ENCODE measurements around the gene SYP. TPM values are rescaled to one million over a fixed set of nuclear protein-coding genes. Genes with fewer than 3 reads are reported as not detected.

Gene SYP
- total and polyA plus RNA-seq, 10 of the 15 experiments (the other 5 are each of a cell fraction or from before 2014, with no cell fraction given) = 0.34 to 1.7 (median 0.74) TPM

DNA sequence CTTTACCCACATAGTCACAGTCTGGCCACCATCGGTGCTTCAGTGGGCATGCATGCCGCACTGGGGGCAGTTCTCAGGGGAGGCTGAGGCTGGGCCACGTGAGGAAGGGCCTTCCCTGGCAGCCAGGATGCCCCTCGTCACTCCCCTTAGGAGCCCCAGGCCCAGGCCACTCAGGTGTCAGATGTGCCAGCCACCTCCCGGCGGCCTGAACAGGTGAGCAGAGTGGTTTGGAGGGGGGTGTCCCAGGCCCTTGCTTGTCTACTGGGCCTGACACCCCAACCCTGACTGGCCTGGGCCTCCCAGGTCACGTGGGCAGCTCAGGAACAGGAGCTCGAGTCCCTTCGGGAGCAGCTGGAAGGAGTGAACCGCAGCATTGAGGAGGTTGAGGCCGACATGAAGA lies 47.4 kb upstream of the SYP start:
- BruUV-seq (replicated peaks) = no TSS peak
- in situ Hi-C loops (cut with MboI) = no loop called here
- Histone ChIP-seq H3K36me3 (ENCODE audit: control insufficient read depth in 2 of 2, insufficient read depth in 2 of 2, low read length in 1 of 2) (peaks cover 0 to 2% of the 10 kb centered on the region in 2 experiments; a peak in 2 of 4 replicates), H3K27me3 (replicated peaks in 1 of 2; ENCODE audit: control insufficient read depth in 2 of 2, insufficient read depth in 2 of 2, low read length in 1 of 2) (no peaks in the 10 kb centered on the region), H3K4me3 (no peak overlapping the region), H4K20me1 (ENCODE audit: control insufficient read depth, insufficient read depth) (no peaks in the 10 kb centered on the region), H3K9ac (ENCODE audit: control insufficient read depth, insufficient read depth, low read length) (no peak overlapping the region), H3K4me1 (ENCODE audit: control insufficient read depth, insufficient read depth, low read length) (no peaks in the 10 kb centered on the region), H3K4me2 (ENCODE audit: control insufficient read depth, insufficient read depth) (no peak overlapping the region), H2AFZ (ENCODE audit: control insufficient read depth, low read depth, low read length) (no peak overlapping the region), H3K79me2 (ENCODE audit: control insufficient read depth, insufficient read depth, low read length) (no peaks in the 10 kb centered on the region), H3K9me3 (replicated peaks; ENCODE audit: control insufficient read depth, insufficient read depth, low read length) (no peaks in the 10 kb centered on the region), H3K27ac (ENCODE audit: control insufficient read depth, insufficient read depth) (no peak overlapping the region)
- CTCF ChIA-PET = interaction anchor here (0.6 kb wide), 1 partner anchor 12 kb away, joined by 3 read pairs; the partner anchor contains the start of gene CCDC22
- SMC1A ChIA-PET (ENCODE audit: uncharacterized antibody, unreplicated experiment) = no interaction called here
- RAD21 ChIA-PET (ENCODE audit: unreplicated experiment) = no interaction called here
- no peak for ATAC-seq
- intact Hi-C loops (cut with micrococcal nuclease; ENCODE audit: unreplicated experiment) = no loop called here
- FAIRE-seq = no peak
- 74% methylated on average over 11 of the region's 11 CpGs for WGBS (ENCODE audit: insufficient coverage, insufficient replicate concordance, low lambda C conversion rate, missing lambda C conversion rate)
- no peak for DNase-seq (ENCODE audit: low read depth, low spot score)
- POLR2A ChIA-PET = no interaction called here
- TF ChIP-seq SUZ12 (IDR thresholded peaks at IDR 0.05; ENCODE audit: unreplicated experiment) (no peak), HCFC1 (IDR thresholded peaks at IDR 0.05; ENCODE audit: low read length) (no peak), NR2F1 (conservative IDR thresholded peaks at IDR 0.05) (no peak), TCF3 (IDR thresholded peaks at IDR 0.05; ENCODE audit: borderline replicate concordance, insufficient read depth, low read depth, low read length) (no peak), NBN (IDR thresholded peaks at IDR 0.05) (no peak)
- TF ChIP-seq, protein P1, sequence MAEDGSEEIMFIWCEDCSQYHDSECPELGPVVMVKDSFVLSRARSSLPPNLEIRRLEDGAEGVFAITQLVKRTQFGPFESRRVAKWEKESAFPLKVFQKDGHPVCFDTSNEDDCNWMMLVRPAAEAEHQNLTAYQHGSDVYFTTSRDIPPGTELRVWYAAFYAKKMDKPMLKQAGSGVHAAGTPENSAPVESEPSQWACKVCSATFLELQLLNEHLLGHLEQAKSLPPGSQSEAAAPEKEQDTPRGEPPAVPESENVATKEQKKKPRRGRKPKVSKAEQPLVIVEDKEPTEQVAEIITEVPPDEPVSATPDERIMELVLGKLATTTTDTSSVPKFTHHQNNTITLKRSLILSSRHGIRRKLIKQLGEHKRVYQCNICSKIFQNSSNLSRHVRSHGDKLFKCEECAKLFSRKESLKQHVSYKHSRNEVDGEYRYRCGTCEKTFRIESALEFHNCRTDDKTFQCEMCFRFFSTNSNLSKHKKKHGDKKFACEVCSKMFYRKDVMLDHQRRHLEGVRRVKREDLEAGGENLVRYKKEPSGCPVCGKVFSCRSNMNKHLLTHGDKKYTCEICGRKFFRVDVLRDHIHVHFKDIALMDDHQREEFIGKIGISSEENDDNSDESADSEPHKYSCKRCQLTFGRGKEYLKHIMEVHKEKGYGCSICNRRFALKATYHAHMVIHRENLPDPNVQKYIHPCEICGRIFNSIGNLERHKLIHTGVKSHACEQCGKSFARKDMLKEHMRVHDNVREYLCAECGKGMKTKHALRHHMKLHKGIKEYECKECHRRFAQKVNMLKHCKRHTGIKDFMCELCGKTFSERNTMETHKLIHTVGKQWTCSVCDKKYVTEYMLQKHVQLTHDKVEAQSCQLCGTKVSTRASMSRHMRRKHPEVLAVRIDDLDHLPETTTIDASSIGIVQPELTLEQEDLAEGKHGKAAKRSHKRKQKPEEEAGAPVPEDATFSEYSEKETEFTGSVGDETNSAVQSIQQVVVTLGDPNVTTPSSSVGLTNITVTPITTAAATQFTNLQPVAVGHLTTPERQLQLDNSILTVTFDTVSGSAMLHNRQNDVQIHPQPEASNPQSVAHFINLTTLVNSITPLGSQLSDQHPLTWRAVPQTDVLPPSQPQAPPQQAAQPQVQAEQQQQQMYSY (CRISPR knock-in tag; IDR thresholded peaks at IDR 0.05) = no peak
- TF ChIP-seq, protein P2, sequence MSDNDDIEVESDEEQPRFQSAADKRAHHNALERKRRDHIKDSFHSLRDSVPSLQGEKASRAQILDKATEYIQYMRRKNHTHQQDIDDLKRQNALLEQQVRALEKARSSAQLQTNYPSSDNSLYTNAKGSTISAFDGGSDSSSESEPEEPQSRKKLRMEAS (IDR thresholded peaks at IDR 0.05; ENCODE audit: low read depth, low read length) = no peak
- TF ChIP-seq, protein P3, sequence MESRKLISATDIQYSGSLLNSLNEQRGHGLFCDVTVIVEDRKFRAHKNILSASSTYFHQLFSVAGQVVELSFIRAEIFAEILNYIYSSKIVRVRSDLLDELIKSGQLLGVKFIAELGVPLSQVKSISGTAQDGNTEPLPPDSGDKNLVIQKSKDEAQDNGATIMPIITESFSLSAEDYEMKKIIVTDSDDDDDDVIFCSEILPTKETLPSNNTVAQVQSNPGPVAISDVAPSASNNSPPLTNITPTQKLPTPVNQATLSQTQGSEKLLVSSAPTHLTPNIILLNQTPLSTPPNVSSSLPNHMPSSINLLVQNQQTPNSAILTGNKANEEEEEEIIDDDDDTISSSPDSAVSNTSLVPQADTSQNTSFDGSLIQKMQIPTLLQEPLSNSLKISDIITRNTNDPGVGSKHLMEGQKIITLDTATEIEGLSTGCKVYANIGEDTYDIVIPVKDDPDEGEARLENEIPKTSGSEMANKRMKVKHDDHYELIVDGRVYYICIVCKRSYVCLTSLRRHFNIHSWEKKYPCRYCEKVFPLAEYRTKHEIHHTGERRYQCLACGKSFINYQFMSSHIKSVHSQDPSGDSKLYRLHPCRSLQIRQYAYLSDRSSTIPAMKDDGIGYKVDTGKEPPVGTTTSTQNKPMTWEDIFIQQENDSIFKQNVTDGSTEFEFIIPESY (IDR thresholded peaks at IDR 0.05) = no peak
- TF ChIP-seq, protein P4, sequence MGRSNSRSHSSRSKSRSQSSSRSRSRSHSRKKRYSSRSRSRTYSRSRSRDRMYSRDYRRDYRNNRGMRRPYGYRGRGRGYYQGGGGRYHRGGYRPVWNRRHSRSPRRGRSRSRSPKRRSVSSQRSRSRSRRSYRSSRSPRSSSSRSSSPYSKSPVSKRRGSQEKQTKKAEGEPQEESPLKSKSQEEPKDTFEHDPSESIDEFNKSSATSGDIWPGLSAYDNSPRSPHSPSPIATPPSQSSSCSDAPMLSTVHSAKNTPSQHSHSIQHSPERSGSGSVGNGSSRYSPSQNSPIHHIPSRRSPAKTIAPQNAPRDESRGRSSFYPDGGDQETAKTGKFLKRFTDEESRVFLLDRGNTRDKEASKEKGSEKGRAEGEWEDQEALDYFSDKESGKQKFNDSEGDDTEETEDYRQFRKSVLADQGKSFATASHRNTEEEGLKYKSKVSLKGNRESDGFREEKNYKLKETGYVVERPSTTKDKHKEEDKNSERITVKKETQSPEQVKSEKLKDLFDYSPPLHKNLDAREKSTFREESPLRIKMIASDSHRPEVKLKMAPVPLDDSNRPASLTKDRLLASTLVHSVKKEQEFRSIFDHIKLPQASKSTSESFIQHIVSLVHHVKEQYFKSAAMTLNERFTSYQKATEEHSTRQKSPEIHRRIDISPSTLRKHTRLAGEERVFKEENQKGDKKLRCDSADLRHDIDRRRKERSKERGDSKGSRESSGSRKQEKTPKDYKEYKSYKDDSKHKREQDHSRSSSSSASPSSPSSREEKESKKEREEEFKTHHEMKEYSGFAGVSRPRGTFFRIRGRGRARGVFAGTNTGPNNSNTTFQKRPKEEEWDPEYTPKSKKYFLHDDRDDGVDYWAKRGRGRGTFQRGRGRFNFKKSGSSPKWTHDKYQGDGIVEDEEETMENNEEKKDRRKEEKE (IDR thresholded peaks at IDR 0.05) = no peak
- TF ChIP-seq, protein P5, sequence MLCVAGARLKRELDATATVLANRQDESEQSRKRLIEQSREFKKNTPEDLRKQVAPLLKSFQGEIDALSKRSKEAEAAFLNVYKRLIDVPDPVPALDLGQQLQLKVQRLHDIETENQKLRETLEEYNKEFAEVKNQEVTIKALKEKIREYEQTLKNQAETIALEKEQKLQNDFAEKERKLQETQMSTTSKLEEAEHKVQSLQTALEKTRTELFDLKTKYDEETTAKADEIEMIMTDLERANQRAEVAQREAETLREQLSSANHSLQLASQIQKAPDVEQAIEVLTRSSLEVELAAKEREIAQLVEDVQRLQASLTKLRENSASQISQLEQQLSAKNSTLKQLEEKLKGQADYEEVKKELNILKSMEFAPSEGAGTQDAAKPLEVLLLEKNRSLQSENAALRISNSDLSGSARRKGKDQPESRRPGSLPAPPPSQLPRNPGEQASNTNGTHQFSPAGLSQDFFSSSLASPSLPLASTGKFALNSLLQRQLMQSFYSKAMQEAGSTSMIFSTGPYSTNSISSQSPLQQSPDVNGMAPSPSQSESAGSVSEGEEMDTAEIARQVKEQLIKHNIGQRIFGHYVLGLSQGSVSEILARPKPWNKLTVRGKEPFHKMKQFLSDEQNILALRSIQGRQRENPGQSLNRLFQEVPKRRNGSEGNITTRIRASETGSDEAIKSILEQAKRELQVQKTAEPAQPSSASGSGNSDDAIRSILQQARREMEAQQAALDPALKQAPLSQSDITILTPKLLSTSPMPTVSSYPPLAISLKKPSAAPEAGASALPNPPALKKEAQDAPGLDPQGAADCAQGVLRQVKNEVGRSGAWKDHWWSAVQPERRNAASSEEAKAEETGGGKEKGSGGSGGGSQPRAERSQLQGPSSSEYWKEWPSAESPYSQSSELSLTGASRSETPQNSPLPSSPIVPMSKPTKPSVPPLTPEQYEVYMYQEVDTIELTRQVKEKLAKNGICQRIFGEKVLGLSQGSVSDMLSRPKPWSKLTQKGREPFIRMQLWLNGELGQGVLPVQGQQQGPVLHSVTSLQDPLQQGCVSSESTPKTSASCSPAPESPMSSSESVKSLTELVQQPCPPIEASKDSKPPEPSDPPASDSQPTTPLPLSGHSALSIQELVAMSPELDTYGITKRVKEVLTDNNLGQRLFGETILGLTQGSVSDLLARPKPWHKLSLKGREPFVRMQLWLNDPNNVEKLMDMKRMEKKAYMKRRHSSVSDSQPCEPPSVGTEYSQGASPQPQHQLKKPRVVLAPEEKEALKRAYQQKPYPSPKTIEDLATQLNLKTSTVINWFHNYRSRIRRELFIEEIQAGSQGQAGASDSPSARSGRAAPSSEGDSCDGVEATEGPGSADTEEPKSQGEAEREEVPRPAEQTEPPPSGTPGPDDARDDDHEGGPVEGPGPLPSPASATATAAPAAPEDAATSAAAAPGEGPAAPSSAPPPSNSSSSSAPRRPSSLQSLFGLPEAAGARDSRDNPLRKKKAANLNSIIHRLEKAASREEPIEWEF (IDR thresholded peaks at IDR 0.05; ENCODE audit: insufficient replicate concordance, low read depth, low read length) = no peak

Data from GM12878 (cell line).